Measurements from ENCODE around the gene PCK2. TPM values are rescaled to one million over a fixed set of nuclear protein-coding genes. Genes with fewer than 3 reads are reported as not detected.

Gene PCK2
- total and polyA plus RNA-seq, 2 of the 13 experiments (the other 11 are each of a cell fraction or from before 2014, with no cell fraction given), result 129 to 272 TPM

DNA sequence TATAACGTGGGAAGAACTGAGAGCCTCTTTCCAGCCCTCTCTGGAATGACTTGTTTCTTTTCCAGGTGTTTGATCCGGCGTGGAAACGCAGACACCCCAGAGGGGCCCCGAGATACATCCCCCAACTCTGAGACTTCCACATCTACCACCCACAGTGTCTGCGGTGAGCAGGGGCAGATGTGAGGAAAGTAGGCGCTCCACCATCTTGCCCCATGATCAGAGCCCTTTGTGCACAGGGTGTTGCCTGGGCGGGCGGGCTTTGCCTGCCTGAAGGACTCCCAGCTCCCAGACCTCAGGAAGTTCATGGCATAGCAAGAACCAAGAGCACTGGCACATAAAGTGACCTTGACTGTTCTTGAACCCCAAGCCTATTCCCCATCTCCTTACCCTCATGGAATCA is 39.5 kb upstream of the PCK2 start:
- no peak overlapping the region for H3K4me2 ChIP-seq (ENCODE audit: low read depth, low read length)
- H3K27ac ChIP-seq (ENCODE audit: extremely low read length, insufficient read depth, low read length), result no peak overlapping the region
- DNase-seq (ENCODE audit: low spot score) (no peak), ATAC-seq (no peak), FAIRE-seq (no peak)
- no peak overlapping the region for H3K4me3 ChIP-seq (replicated peaks in 1 of 3; ENCODE audit: insufficient read depth in 1 of 3, low read depth in 2 of 3, low read length in 3 of 3)
- H3K9ac ChIP-seq (ENCODE audit: insufficient read depth, low read depth, low read length), result no peak overlapping the region
- H4K20me1 ChIP-seq (ENCODE audit: insufficient read depth, low read length), result no peaks in the 10 kb centered on the region
- 49% methylated on average over 9 of the region's 9 CpGs for WGBS (ENCODE audit: low lambda C conversion rate)
- in situ Hi-C loops (cut with HindIII; ENCODE audit: extremely low pct_ligation_motif_present, low pct_unique_long_range_greater_than_20kb), result loop anchor here (5.0 kb wide), 3 partner anchors 38 to 108 kb away; partner anchors contain the start of genes IRF9 and PCK2
- H3K36me3 ChIP-seq (replicated peaks in 1 of 2; ENCODE audit: control insufficient read depth in 1 of 2, insufficient read depth in 2 of 2, low read length in 2 of 2), result no peaks in the 10 kb centered on the region
- H3K27me3 ChIP-seq (ENCODE audit: control insufficient read depth in 1 of 2, insufficient read depth in 2 of 2, low read length in 2 of 2), result peaks cover 20 to 79% of the 10 kb centered on the region in 2 experiments
- H3K4me1 ChIP-seq (ENCODE audit: insufficient read depth, low read length), result peaks cover 45% of the 10 kb centered on the region
- H2AFZ ChIP-seq (ENCODE audit: low read length), result no peak overlapping the region
- POLR2A ChIA-PET, result interaction anchor here (1.0 to 6.3 kb wide), 5 partner anchors 27 to 188 kb away, joined by 4 to 124 read pairs (median 6); partner anchors contain the start of genes DCAF11, NRL, PCK2 and PSME2
- H3K9me3 ChIP-seq (ENCODE audit: low read length), result no peaks in the 10 kb centered on the region
- no TSS peak for BruUV-seq (replicated peaks)
- no peaks in the 10 kb centered on the region for H3K79me2 ChIP-seq (ENCODE audit: insufficient read depth, low read length)
- intact Hi-C loops (cut with micrococcal nuclease; ENCODE audit: unreplicated experiment), result no loop called here
- CTCF ChIA-PET (ENCODE audit: low intra/inter-chr PET ratio, low total read pairs), result no interaction called here
- TF ChIP-seq, protein P1, sequence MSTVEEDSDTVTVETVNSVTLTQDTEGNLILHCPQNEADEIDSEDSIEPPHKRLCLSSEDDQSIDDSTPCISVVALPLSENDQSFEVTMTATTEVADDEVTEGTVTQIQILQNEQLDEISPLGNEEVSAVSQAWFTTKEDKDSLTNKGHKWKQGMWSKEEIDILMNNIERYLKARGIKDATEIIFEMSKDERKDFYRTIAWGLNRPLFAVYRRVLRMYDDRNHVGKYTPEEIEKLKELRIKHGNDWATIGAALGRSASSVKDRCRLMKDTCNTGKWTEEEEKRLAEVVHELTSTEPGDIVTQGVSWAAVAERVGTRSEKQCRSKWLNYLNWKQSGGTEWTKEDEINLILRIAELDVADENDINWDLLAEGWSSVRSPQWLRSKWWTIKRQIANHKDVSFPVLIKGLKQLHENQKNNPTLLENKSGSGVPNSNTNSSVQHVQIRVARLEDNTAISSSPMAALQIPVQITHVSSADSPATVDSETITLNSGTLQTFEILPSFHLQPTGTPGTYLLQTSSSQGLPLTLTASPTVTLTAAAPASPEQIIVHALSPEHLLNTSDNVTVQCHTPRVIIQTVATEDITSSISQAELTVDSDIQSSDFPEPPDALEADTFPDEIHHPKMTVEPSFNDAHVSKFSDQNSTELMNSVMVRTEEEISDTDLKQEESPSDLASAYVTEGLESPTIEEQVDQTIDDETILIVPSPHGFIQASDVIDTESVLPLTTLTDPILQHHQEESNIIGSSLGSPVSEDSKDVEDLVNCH (CRISPR knock-in tag; IDR thresholded peaks at IDR 0.05), result no peak
- TF ChIP-seq PLRG1 (conservative IDR thresholded peaks at IDR 0.05) (no peak), ZKSCAN8 (CRISPR knock-in tag; IDR thresholded peaks at IDR 0.05; ENCODE audit: borderline replicate concordance) (no peak), ZNF24 (IDR thresholded peaks at IDR 0.05) (no peak), JDP2 (CRISPR knock-in tag; IDR thresholded peaks at IDR 0.05; ENCODE audit: borderline replicate concordance) (no peak), ZNF781 (CRISPR knock-in tag; IDR thresholded peaks at IDR 0.05; ENCODE audit: borderline replicate concordance, not compliant biosample characterization) (no peak), RAD51 (IDR thresholded peaks at IDR 0.05; ENCODE audit: borderline replicate concordance) (no peak), ZNF484 (CRISPR knock-in tag; IDR thresholded peaks at IDR 0.05; ENCODE audit: borderline replicate concordance, low read depth) (no peak), EHMT2 (IDR thresholded peaks at IDR 0.05; ENCODE audit: borderline replicate concordance, low read depth, low read length) (no peak), RCOR2 (CRISPR knock-in tag; IDR thresholded peaks at IDR 0.05) (no peak), ARID2 (CRISPR knock-in tag; IDR thresholded peaks at IDR 0.05; ENCODE audit: borderline replicate concordance) (no peak), GLI4 (CRISPR knock-in tag; IDR thresholded peaks at IDR 0.05; ENCODE audit: borderline replicate concordance) (no peak), ZNF570 (CRISPR knock-in tag; IDR thresholded peaks at IDR 0.05; ENCODE audit: borderline replicate concordance) (no peak), ZNF556 (CRISPR knock-in tag; IDR thresholded peaks at IDR 0.05; ENCODE audit: borderline replicate concordance) (no peak)
- TF ChIP-seq, protein P2, sequence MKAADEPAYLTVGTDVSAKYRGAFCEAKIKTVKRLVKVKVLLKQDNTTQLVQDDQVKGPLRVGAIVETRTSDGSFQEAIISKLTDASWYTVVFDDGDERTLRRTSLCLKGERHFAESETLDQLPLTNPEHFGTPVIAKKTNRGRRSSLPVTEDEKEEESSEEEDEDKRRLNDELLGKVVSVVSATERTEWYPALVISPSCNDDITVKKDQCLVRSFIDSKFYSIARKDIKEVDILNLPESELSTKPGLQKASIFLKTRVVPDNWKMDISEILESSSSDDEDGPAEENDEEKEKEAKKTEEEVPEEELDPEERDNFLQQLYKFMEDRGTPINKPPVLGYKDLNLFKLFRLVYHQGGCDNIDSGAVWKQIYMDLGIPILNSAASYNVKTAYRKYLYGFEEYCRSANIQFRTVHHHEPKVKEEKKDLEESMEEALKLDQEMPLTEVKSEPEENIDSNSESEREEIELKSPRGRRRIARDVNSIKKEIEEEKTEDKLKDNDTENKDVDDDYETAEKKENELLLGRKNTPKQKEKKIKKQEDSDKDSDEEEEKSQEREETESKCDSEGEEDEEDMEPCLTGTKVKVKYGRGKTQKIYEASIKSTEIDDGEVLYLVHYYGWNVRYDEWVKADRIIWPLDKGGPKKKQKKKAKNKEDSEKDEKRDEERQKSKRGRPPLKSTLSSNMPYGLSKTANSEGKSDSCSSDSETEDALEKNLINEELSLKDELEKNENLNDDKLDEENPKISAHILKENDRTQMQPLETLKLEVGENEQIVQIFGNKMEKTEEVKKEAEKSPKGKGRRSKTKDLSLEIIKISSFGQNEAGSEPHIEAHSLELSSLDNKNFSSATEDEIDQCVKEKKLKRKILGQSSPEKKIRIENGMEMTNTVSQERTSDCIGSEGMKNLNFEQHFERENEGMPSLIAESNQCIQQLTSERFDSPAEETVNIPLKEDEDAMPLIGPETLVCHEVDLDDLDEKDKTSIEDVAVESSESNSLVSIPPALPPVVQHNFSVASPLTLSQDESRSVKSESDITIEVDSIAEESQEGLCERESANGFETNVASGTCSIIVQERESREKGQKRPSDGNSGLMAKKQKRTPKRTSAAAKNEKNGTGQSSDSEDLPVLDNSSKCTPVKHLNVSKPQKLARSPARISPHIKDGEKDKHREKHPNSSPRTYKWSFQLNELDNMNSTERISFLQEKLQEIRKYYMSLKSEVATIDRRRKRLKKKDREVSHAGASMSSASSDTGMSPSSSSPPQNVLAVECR (CRISPR knock-in tag; IDR thresholded peaks at IDR 0.05; ENCODE audit: borderline replicate concordance), result no peak
- TF ChIP-seq, protein P3, sequence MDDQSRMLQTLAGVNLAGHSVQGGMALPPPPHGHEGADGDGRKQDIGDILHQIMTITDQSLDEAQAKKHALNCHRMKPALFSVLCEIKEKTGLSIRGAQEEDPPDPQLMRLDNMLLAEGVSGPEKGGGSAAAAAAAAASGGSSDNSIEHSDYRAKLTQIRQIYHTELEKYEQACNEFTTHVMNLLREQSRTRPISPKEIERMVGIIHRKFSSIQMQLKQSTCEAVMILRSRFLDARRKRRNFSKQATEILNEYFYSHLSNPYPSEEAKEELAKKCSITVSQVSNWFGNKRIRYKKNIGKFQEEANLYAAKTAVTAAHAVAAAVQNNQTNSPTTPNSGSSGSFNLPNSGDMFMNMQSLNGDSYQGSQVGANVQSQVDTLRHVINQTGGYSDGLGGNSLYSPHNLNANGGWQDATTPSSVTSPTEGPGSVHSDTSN (CRISPR knock-in tag; IDR thresholded peaks at IDR 0.05; ENCODE audit: borderline replicate concordance), result no peak
- TF ChIP-seq, protein P4, sequence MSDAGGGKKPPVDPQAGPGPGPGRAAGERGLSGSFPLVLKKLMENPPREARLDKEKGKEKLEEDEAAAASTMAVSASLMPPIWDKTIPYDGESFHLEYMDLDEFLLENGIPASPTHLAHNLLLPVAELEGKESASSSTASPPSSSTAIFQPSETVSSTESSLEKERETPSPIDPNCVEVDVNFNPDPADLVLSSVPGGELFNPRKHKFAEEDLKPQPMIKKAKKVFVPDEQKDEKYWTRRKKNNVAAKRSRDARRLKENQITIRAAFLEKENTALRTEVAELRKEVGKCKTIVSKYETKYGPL (CRISPR knock-in tag; IDR thresholded peaks at IDR 0.05), result no peak
